OCI-LY7 (cell line): ENCODE data around the gene MFSD8. TPM values are rescaled to one million over a fixed set of nuclear protein-coding genes. Genes with fewer than 3 reads are reported as not detected.

Experiments used
- BruUV-seq: library from RNA; stranded (reverse); fragments of 400-500 nt; replicated peaks from 2 replicates; lab custom pipeline; 2021; lab: Mats Ljungman, UMichigan
- CTCF ChIA-PET: fragments of 300-600 bp; sonication (Branson Sonifier 250); formaldehyde crosslinking; loops from one replicate; lab custom pipeline; 2022; ENCODE audit warnings: antibody characterized with exemption; ENCODE audit not compliant: unreplicated experiment; lab: Charles Lee
- POLR2A ChIA-PET: fragments of 300-600 bp; sonication (Branson Sonifier 250); formaldehyde crosslinking; loops from one replicate; lab custom pipeline; 2022; ENCODE audit warnings: antibody characterized with exemption; lab: Charles Lee
- DNase-seq: peaks from one replicate; pipeline ENCODE4 v3.0.0-alpha.2; 2015; ENCODE audit warnings: low spot score
- H2AFZ ChIP-seq: fragments of 200-600 bp; sonication (generic), shearing (Covaris generic); 2 replicates; pipeline ENCODE4 v1.6.1; 2014; ENCODE audit warnings: mild to moderate bottlenecking, antibody characterized with exemption, low read length, moderate library complexity
- H3K27ac ChIP-seq: fragments of 200-600 bp; sonication (generic); 2 replicates; pipeline ENCODE4 v1.5.1; 2014; ENCODE audit warnings: mixed run types, low read depth, mild to moderate bottlenecking, moderate library complexity, low read length, inconsistent platforms; ENCODE audit not compliant: poor library complexity, severe bottlenecking
- H3K36me3 ChIP-seq: fragments of 200-600 bp; sonication (generic); 2 replicates; pipeline ENCODE4 v1.6.1; 2014; ENCODE audit warnings: mild to moderate bottlenecking, antibody characterized with exemption, low read length, moderate library complexity, mixed read lengths; ENCODE audit not compliant: insufficient read depth
- H3K4me1 ChIP-seq: fragments of 200-600 bp; sonication (generic); 2 replicates; pipeline ENCODE4 v1.5.1; 2014; ENCODE audit warnings: mild to moderate bottlenecking, low read length; ENCODE audit not compliant: insufficient read depth, poor library complexity, severe bottlenecking
- H3K4me2 ChIP-seq: fragments of 200-600 bp; sonication (generic); 2 replicates; pipeline ENCODE4 v1.6.1; 2014; ENCODE audit warnings: mild to moderate bottlenecking, low read length
- H3K4me3 ChIP-seq: fragments of 200-600 bp; sonication (generic); 2 replicates; pipeline ENCODE4 v1.5.1; 2014; ENCODE audit warnings: mild to moderate bottlenecking, low read depth, low read length; ENCODE audit not compliant: poor library complexity, severe bottlenecking
- H3K79me2 ChIP-seq: fragments of 200-600 bp; sonication (generic); 2 replicates; pipeline ENCODE4 v1.6.1; 2016; ENCODE audit warnings: low read depth, mild to moderate bottlenecking, low read length, moderate library complexity, mixed read lengths; ENCODE audit not compliant: insufficient read depth
- H3K9me2 ChIP-seq: fragments of 200-600 bp; sonication (generic); 2 replicates; pipeline ENCODE4 v1.6.1; 2016; ENCODE audit warnings: mild to moderate bottlenecking, low read length, mixed read lengths; ENCODE audit not compliant: insufficient read depth
- H3K9me3 ChIP-seq: fragments of 200-600 bp; sonication (generic); 2 replicates; pipeline ENCODE4 v1.6.1; 2014; ENCODE audit warnings: mild to moderate bottlenecking, mixed run types, low read length, mixed read lengths
- H4K20me1 ChIP-seq: fragments of 200-600 bp; sonication (generic); 2 replicates; pipeline ENCODE4 v1.6.1; 2014; ENCODE audit warnings: mild to moderate bottlenecking, antibody characterized with exemption, low read length, moderate library complexity, mixed read lengths; ENCODE audit not compliant: insufficient read depth
- CTCF ChIP-seq: fragments of 200-600 bp; sonication (generic); conservative IDR thresholded peaks from 2 replicates; pipeline ENCODE4 v1.5.1; 2014; ENCODE audit warnings: mild to moderate bottlenecking, antibody characterized with exemption, low read length, moderate library complexity, mixed read lengths
- EZH2phosphoT487 ChIP-seq: fragments of 200-600 bp; sonication (generic); IDR thresholded peaks from 2 replicates; pipeline ENCODE4 v1.6.1; 2018; ENCODE audit warnings: low read depth, borderline replicate concordance, mild to moderate bottlenecking, mixed run types, antibody characterized with exemption, low read length, moderate library complexity, mixed read lengths
- intact Hi-C: fragments of 100-400 bp; cut with micrococcal nuclease; formaldehyde crosslinking; loops from one replicate; pipeline ENCODE4 v1.10.0; 2022; ENCODE audit not compliant: unreplicated experiment
- total RNA-seq, 2 experiments: library from RNA; depleted of rRNA in 1 of 2; stranded (reverse); fragments of >200 nt in 1 of 2; shearing (Covaris generic) in 1 of 2; gene quantifications; 2 replicates each; pipeline ENCODE4 v1.2.3, GENCODE V29; 2014 to 2022

The MFSD8 gene
- total RNA-seq, 2 experiments from 2014 or later, result 15.9 to 19.8 TPM

GRCh38 chr4:127881563-127881864, 83.5 kb downstream of the MFSD8 start:
- ChIA-PET CTCF (no interaction called here), POLR2A (interaction anchor here (0.8 to 1.6 kb wide), 9 partner anchors 8 to 150 kb away, joined by 3 to 12 read pairs (median 4); partner anchors contain the start of genes ABHD18 and MFSD8)
- H3K27ac ChIP-seq, result peak overlapping the region; percentile 67
- H2AFZ ChIP-seq, result peak overlapping the region; percentile 65; the same call in 1 of the 2 replicates
- no peaks in the 10 kb centered on the region for H3K9me3 ChIP-seq
- peaks cover 19% of the 10 kb centered on the region; the same call in 1 of the 2 replicates for H4K20me1 ChIP-seq
- peak overlapping the region; percentile 91 for H3K4me2 ChIP-seq
- no peak for DNase-seq
- no TSS peak for BruUV-seq
- peaks cover 35% of the 10 kb centered on the region for H3K4me1 ChIP-seq
- peak overlapping the region; percentile 72 for H3K4me3 ChIP-seq
- peaks cover 48% of the 10 kb centered on the region for H3K36me3 ChIP-seq
- peaks cover 59% of the 10 kb centered on the region for H3K79me2 ChIP-seq
- intact Hi-C loops, result loop anchor here (2.0 to 10.0 kb wide), 3 partner anchors 179 to 933 kb away; partner anchors contain the start of gene LARP1B
- TF ChIP-seq CTCF (no peak; the same call in 1 of the 2 replicates), EZH2phosphoT487 (no peak)
- H3K9me2 ChIP-seq, result no peaks in the 10 kb centered on the region

- peak; percentile 97 for DNase-seq
- no peaks in the 10 kb centered on the region for H3K9me3 ChIP-seq
- H2AFZ ChIP-seq, result peak within 1 kb of the TSS; percentile 65
- peak within 1 kb of the TSS; percentile 91 for H3K4me2 ChIP-seq
- H3K4me1 ChIP-seq, result peaks cover 29% of the 10 kb centered on the region
- intact Hi-C loops, result loop anchor here (1.0 to 10.0 kb wide), 4 partner anchors 84 to 934 kb away; partner anchors contain the start of genes ABHD18, LARP1B and MFSD8
- CTCF ChIA-PET, result no interaction called here
- H3K27ac ChIP-seq, result peak within 1 kb of the TSS; percentile 67
- H4K20me1 ChIP-seq, result peaks cover 14% of the 10 kb centered on the region; the same call in 1 of the 2 replicates
- peak within 1 kb of the TSS; percentile 72 for H3K4me3 ChIP-seq
- no peak for TF ChIP-seq CTCF
- no peak for TF ChIP-seq EZH2phosphoT487
- H3K9me2 ChIP-seq, result no peaks in the 10 kb centered on the region
- no TSS peak for BruUV-seq
- H3K79me2 ChIP-seq, result peaks cover 54% of the 10 kb centered on the region
- peaks cover 43% of the 10 kb centered on the region for H3K36me3 ChIP-seq
- POLR2A ChIA-PET, result interaction anchor here (0.6 to 1.6 kb wide), 10 partner anchors 8 to 151 kb away, joined by 3 to 12 read pairs (median 4); partner anchors contain the start of genes ABHD18 and MFSD8
Observed at GRCh38 chr4:127880763-127881562, 84.0 kb downstream of the MFSD8 start, which contains the start of gene PLK4. Gene PLK4 (plus strand): TSS chr4:127880893. CDS start chr4:127881135, 242 bp downstream.
